ENCODE measurements around the gene G0S2. TPM values are rescaled to one million over a fixed set of nuclear protein-coding genes. Genes with fewer than 3 reads are reported as not detected.

G0S2 gene
- total RNA-seq, 1 experiment from 2014 or later = 0.35 TPM

GRCh38 chr1:209672705-209673630 lies 2.2 kb upstream of the G0S2 start:
- Histone ChIP-seq H3K79me2 (ENCODE audit: insufficient read depth, low read length) (no peaks in the 10 kb centered on the region), H2AFZ (ENCODE audit: low read length) (no peak overlapping the region), H3T11ph (ENCODE audit: low read length) (no peak overlapping the region), H3K4ac (ENCODE audit: low read depth, low read length) (no peak overlapping the region), H3K23me2 (ENCODE audit: insufficient read length, low read depth, low read length, poor library complexity, severe bottlenecking) (peaks cover 14% of the 10 kb centered on the region), H2AK5ac (ENCODE audit: insufficient read length, low read length) (no peak overlapping the region), H3K9me3 (ENCODE audit: control insufficient read depth, low read depth, low read length) (no peaks in the 10 kb centered on the region), H3K23ac (ENCODE audit: insufficient read length, low read depth, low read length) (no peak overlapping the region), H3K79me1 (ENCODE audit: insufficient read depth, low read depth, low read length, poor library complexity, severe bottlenecking) (no peaks in the 10 kb centered on the region), H3K27ac (ENCODE audit: insufficient read length, low read depth, low read length) (no peak overlapping the region), H3K4me1 (ENCODE audit: insufficient read depth, low read length) (peaks cover 5% of the 10 kb centered on the region; the same call in 1 of the 2 replicates), H3K27me3 (ENCODE audit: insufficient read depth, low read length) (peaks cover 34% of the 10 kb centered on the region), H3K14ac (ENCODE audit: insufficient read depth, low read length) (no peak overlapping the region), H2BK120ac (ENCODE audit: low read depth, low read length, poor library complexity, severe bottlenecking) (no peak overlapping the region), H3K56ac (ENCODE audit: insufficient read length, low read depth, low read length) (no peak overlapping the region), H2BK5ac (ENCODE audit: insufficient read length, low read length) (no peak overlapping the region), H3K4me2 (ENCODE audit: insufficient read depth, insufficient read length, low read length) (no peak overlapping the region), H4K8ac (replicated peaks; ENCODE audit: insufficient read length, low read depth, low read length) (no peak overlapping the region), H4K5ac (ENCODE audit: insufficient read length, low read depth, low read length) (no peak overlapping the region), H4K91ac (ENCODE audit: insufficient read length, low read depth, low read length) (no peak overlapping the region), H4K20me1 (ENCODE audit: control insufficient read depth, insufficient read depth, insufficient read length) (no peaks in the 10 kb centered on the region), H3K18ac (ENCODE audit: insufficient read length, low read depth, low read length) (no peak overlapping the region), H2BK20ac (ENCODE audit: low read depth, low read length, poor library complexity, severe bottlenecking) (no peak overlapping the region), H2BK15ac (ENCODE audit: low read depth, low read length) (no peak overlapping the region), H3K9ac (ENCODE audit: extremely low read depth, insufficient read length, low read length) (no peak overlapping the region), H2BK12ac (ENCODE audit: insufficient read length, low read depth, low read length) (no peak overlapping the region)
- DNase-seq = no peak
- Mint-ChIP-seq H3K4me3 (no peak overlapping the region), H3K4me1 (peaks cover 13 to 17% of the 10 kb centered on the region in 2 experiments), H3K9me3 (no peaks in the 10 kb centered on the region; a peak in 1 of 5 replicates), H3K27ac (no peak overlapping the region), H3K27me3 (ENCODE audit: low read depth) (peaks cover 88% of the 10 kb centered on the region), H3K36me3 (ENCODE audit: insufficient read depth in 1 of 3, low read depth in 3 of 3) (no peaks in the 10 kb centered on the region)
- no peak for TF ChIP-seq CTCF (conservative IDR thresholded peaks at IDR 0.05)
- WGBS (ENCODE audit: extremely low coverage, insufficient read length, low lambda C conversion rate) = no CpG with 5 or more reads among the region's 5 CpGs
